ENCODE results near the gene PRPH. TPM values are rescaled to one million over a fixed set of nuclear protein-coding genes. Genes with fewer than 3 reads are reported as not detected.

Gene PRPH
- total and polyA plus RNA-seq, 2 donors (not counting 1 experiment from before 2014, with no cell fraction given), result not detected

DNA sequence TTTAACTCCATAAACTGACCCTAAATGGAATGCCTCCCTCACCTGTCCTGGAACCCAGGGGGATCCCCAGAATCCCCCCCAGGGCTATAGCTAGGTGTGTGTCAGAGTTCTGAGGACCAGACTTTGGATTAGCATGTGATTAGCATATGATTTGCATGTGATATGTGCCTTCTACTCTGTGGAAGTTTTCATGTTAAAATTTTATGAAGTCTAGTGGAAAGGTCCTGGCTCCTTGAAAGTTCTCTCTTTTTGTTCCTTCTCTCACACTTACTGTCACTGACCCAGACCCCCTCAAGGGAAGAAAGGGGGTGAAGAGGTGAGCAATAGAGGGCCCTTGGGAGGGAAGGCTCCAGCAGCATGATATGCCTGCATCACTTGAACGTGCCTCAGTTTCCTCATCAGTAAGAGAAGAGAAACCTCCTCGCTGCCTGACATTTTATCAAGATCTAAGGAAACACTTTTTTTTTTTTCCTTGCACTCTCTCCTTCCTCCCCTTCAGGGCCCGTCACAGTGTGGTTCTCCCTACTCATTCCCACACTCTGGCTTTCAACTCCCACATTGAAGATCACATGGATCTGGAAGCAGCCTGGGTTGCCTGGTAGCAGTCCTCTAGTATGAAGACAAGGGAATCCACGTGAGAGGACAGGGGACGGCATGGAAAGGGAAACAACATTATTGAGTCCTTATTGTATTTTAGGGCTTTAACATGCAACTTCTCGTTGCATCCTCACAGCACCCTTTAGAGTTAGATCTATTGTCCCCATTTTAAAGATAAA lies 45.3 kb downstream of the PRPH start:
- no peak overlapping the region for H3K9ac ChIP-seq (ENCODE audit: low read length)
- no peaks in the 10 kb centered on the region for H3K36me3 ChIP-seq (replicated peaks in 1 of 2; ENCODE audit: control extremely low read depth in 1 of 2, control insufficient read depth in 1 of 2, extremely low read depth in 1 of 2, insufficient read depth in 2 of 2, low read length in 1 of 2)
- no peak overlapping the region for H2AFZ ChIP-seq (ENCODE audit: insufficient read depth, low read depth, low read length, poor library complexity, severe bottlenecking)
- Mint-ChIP-seq H3K9me3 (ENCODE audit: insufficient read depth) (no peaks in the 10 kb centered on the region), H3K27me3 (peaks cover 47% of the 10 kb centered on the region), H3K4me3 (no peak overlapping the region), H3K4me1 (peaks cover 51% of the 10 kb centered on the region), H3K27ac (no peak overlapping the region)
- no peak overlapping the region for H3K4me2 ChIP-seq (replicated peaks; ENCODE audit: low read depth, low read length, poor library complexity, severe bottlenecking)
- H3K79me2 ChIP-seq (ENCODE audit: control insufficient read depth, insufficient read depth, low read length), result no peaks in the 10 kb centered on the region
- ChIA-PET POLR2A (no interaction called here), CTCF (interaction anchor here (1.0 to 4.2 kb wide), 6 partner anchors 17 to 276 kb away, joined by 3 to 74 read pairs (median 8); partner anchors contain the start of gene TROAP)
- H4K20me1 ChIP-seq (ENCODE audit: control insufficient read depth, insufficient read depth, low read length, poor library complexity, severe bottlenecking), result peaks cover 17% of the 10 kb centered on the region
- TF ChIP-seq EZH2 (IDR thresholded peaks at IDR 0.05; ENCODE audit: borderline replicate concordance, insufficient read depth, low read depth, low read length, poor library complexity, severe bottlenecking), result no peak
- TF ChIP-seq, protein P1, sequence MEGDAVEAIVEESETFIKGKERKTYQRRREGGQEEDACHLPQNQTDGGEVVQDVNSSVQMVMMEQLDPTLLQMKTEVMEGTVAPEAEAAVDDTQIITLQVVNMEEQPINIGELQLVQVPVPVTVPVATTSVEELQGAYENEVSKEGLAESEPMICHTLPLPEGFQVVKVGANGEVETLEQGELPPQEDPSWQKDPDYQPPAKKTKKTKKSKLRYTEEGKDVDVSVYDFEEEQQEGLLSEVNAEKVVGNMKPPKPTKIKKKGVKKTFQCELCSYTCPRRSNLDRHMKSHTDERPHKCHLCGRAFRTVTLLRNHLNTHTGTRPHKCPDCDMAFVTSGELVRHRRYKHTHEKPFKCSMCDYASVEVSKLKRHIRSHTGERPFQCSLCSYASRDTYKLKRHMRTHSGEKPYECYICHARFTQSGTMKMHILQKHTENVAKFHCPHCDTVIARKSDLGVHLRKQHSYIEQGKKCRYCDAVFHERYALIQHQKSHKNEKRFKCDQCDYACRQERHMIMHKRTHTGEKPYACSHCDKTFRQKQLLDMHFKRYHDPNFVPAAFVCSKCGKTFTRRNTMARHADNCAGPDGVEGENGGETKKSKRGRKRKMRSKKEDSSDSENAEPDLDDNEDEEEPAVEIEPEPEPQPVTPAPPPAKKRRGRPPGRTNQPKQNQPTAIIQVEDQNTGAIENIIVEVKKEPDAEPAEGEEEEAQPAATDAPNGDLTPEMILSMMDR (IDR thresholded peaks at IDR 0.05), result no peak
- DNase-seq (no peak), ATAC-seq (ENCODE audit: low read depth) (no peak)
- peaks cover 0 to 87% (median 47%) of the 10 kb centered on the region in 4 experiments for H3K27me3 ChIP-seq (replicated peaks in 1 of 4; ENCODE audit: control extremely low read depth in 1 of 4, control insufficient read depth in 3 of 4, insufficient read depth in 4 of 4, low read length in 3 of 4)
- no peak overlapping the region for H3K27ac ChIP-seq (ENCODE audit: low read length in 2 of 2)
- intact Hi-C loops (cut with micrococcal nuclease), result loop anchor here (10.0 kb wide), 2 partner anchors 245 to 505 kb away; partner anchors contain the start of genes BCDIN3D and DHH
- 48% methylated on average over 2 of the region's 6 CpGs for WGBS (ENCODE audit: insufficient coverage)
- H3K9me3 ChIP-seq (ENCODE audit: control extremely low read depth in 1 of 3, control insufficient read depth in 2 of 3, insufficient read depth in 1 of 3, low read length in 2 of 3), result peaks cover 0 to 23% (median 0%) of the 10 kb centered on the region in 3 donors
- H3K4me3 ChIP-seq (ENCODE audit: control extremely low read depth in 1 of 5, extremely low read depth in 1 of 5, insufficient read depth in 1 of 5, low read depth in 2 of 5, low read length in 4 of 5), result no peak overlapping the region
- peaks cover 55 to 60% of the 10 kb centered on the region in 2 donors for H3K4me1 ChIP-seq (ENCODE audit: control insufficient read depth in 2 of 2, insufficient read depth in 2 of 2, low read length in 2 of 2)
